Osteocyte (in vitro differentiated cells): Measurements from ENCODE around the gene SPATA9. TPM values are rescaled to one million over a fixed set of nuclear protein-coding genes. Genes with fewer than 3 reads are reported as not detected.

ENCODE experiments used
- DNase-seq: peaks from one replicate; pipeline ENCODE4 v3.0.0; 2021; ENCODE audit warnings: mixed read lengths; ENCODE audit not compliant: unreplicated experiment; ENCODE audit errors: extremely low spot score
- H3K27ac Mint-ChIP-seq: one replicate; pipeline ENCODE4 v1.8.0; 2021; ENCODE audit warnings: mild to moderate bottlenecking, mixed read lengths; ENCODE audit not compliant: unreplicated experiment
- H3K27me3 Mint-ChIP-seq: one replicate; pipeline ENCODE4 v1.8.0; 2021; ENCODE audit warnings: mixed read lengths; ENCODE audit not compliant: unreplicated experiment
- H3K36me3 Mint-ChIP-seq: one replicate; pipeline ENCODE4 v1.8.0; 2021; ENCODE audit warnings: mixed read lengths; ENCODE audit not compliant: unreplicated experiment
- H3K4me1 Mint-ChIP-seq: one replicate; pipeline ENCODE4 v1.8.0; 2021; ENCODE audit warnings: mixed read lengths; ENCODE audit not compliant: unreplicated experiment
- H3K4me3 Mint-ChIP-seq: one replicate; pipeline ENCODE4 v1.8.0; 2021; ENCODE audit warnings: mild to moderate bottlenecking, moderate library complexity, mixed read lengths; ENCODE audit not compliant: unreplicated experiment
- H3K9me3 Mint-ChIP-seq: one replicate; pipeline ENCODE4 v1.8.0; 2021; ENCODE audit warnings: mixed read lengths; ENCODE audit not compliant: unreplicated experiment
- CTCF ChIP-seq: fragments of 200-600 bp; sonication (generic); IDR thresholded peaks from 2 replicates; pipeline ENCODE4 v1.5.0; 2021; ENCODE audit warnings: antibody characterized with exemption, mild to moderate bottlenecking, moderate library complexity
- total RNA-seq: library from RNA; stranded (reverse); gene quantifications from 2 replicates; pipeline ENCODE4 v1.2.1, GENCODE V29; 2021

Gene SPATA9
- total RNA-seq, 1 donor from 2014 or later, result 3.0 TPM

GRCh38 chr5:95729115-95730010 is 46.6 kb upstream of the SPATA9 start:
- H3K9me3 Mint-ChIP-seq, result no peaks in the 10 kb centered on the region
- no peaks in the 10 kb centered on the region for H3K27me3 Mint-ChIP-seq
- peak overlapping the region; percentile 95 for H3K27ac Mint-ChIP-seq
- no peak for TF ChIP-seq CTCF
- H3K36me3 Mint-ChIP-seq, result peaks cover 16% of the 10 kb centered on the region
- DNase-seq, result no peak
- peaks cover 83% of the 10 kb centered on the region for H3K4me1 Mint-ChIP-seq
- H3K4me3 Mint-ChIP-seq, result peak overlapping the region; percentile 78

- H3K4me1 Mint-ChIP-seq, result peaks cover 83% of the 10 kb centered on the region
- H3K27ac Mint-ChIP-seq, result peak overlapping the region; percentile 92
- H3K36me3 Mint-ChIP-seq, result peaks cover 14% of the 10 kb centered on the region
Observed at GRCh38 chr5:95728494-95729114, 45.8 kb upstream of the SPATA9 start.

GRCh38 chr5:95727764-95728191 is 45.0 kb upstream of the SPATA9 start:
- DNase-seq, result no peak
- Mint-ChIP-seq H3K36me3 (peaks cover 6% of the 10 kb centered on the region), H3K9me3 (no peaks in the 10 kb centered on the region), H3K27me3 (no peaks in the 10 kb centered on the region), H3K4me3 (no peak overlapping the region), H3K4me1 (peaks cover 82% of the 10 kb centered on the region), H3K27ac (peak overlapping the region; percentile 92)
- no peak for TF ChIP-seq CTCF

More at GRCh38 chr5:95728494-95729114, 45.8 kb upstream of the SPATA9 start:
- Mint-ChIP-seq H3K9me3 (no peaks in the 10 kb centered on the region), H3K4me3 (no peak overlapping the region), H3K27me3 (no peaks in the 10 kb centered on the region)
- DNase-seq, result no peak
- no peak for TF ChIP-seq CTCF

GRCh38 chr5:95726811-95727763 is 44.3 kb upstream of the SPATA9 start:
- no peaks in the 10 kb centered on the region for H3K9me3 Mint-ChIP-seq
- no peak for TF ChIP-seq CTCF
- peaks cover 2% of the 10 kb centered on the region for H3K36me3 Mint-ChIP-seq
- no peak for DNase-seq
- H3K27me3 Mint-ChIP-seq, result no peaks in the 10 kb centered on the region
- peak overlapping the region; percentile 38 for H3K4me3 Mint-ChIP-seq
- peaks cover 77% of the 10 kb centered on the region for H3K4me1 Mint-ChIP-seq
- peak overlapping the region; percentile 92 for H3K27ac Mint-ChIP-seq
